ENCODE data around the gene SIRPG.
"Not testable (repeated sequence)": the region's sequence is repeated elsewhere in the genome, so short reads cannot be mapped to it uniquely, and the experiment has no call there.

The SIRPG gene

DNA sequence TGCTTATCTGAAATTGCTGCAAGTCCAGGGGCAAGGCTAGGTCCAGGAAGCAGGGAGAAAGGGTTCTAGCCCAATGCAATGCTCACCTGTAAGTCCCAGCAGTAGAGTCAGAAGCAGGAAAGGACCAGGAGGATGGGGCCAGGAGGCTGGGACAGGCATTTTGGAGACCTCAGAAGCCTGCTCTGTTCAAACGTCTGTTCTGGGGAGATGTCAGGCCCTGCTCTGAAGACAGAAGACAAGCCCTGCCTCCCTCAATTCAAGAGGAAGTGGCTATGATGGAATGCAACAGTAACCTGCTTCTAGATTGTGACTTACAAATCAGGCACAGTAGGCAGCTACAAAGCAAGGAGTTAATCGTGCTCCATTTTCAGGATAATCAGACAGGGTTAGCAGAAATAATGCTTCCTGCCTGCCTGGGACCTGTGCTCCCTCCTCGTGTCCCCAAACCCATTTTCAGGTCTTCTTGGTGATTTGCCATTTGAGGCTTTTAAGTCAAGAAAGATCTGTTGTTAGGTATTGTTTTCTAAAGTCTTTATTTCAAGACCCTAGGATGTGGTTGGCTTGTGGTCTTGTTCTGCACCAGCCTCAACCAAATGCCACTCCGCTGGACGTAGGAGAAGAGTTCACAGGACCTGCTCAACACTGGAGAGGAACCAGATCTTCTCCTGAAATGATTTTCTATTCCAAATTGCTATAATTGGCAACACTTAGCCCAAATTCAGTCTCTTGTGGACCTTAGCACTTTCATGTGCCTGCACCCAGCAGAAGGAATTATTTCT, at the start of gene SIRPG:
Gene SIRPG (minus strand): TSS at position 224 of the 779 bp plus-strand sequence. CDS start 65 bp downstream, at position 159.
- DNase-seq (ENCODE audit: low spot score), result no peak

- not testable (repeated sequence) for DNase-seq (ENCODE audit: low spot score)
Measured at GRCh38 chr20:1706887-1707286, 49.3 kb upstream of the SIRPG start.

- DNase-seq (ENCODE audit: low spot score), result no peak
Measured at GRCh38 chr20:1706079-1706478, 48.5 kb upstream of the SIRPG start.

GRCh38 chr20:1702855-1703254, 45.3 kb upstream of the SIRPG start:
- DNase-seq (ENCODE audit: low spot score), result no peak

GRCh38 chr20:1702328-1702727, 44.7 kb upstream of the SIRPG start:
- DNase-seq (ENCODE audit: low spot score), result no peak

- no peak for DNase-seq (ENCODE audit: low spot score)
Measured at GRCh38 chr20:1700990-1701389, 43.4 kb upstream of the SIRPG start.

DNA sequence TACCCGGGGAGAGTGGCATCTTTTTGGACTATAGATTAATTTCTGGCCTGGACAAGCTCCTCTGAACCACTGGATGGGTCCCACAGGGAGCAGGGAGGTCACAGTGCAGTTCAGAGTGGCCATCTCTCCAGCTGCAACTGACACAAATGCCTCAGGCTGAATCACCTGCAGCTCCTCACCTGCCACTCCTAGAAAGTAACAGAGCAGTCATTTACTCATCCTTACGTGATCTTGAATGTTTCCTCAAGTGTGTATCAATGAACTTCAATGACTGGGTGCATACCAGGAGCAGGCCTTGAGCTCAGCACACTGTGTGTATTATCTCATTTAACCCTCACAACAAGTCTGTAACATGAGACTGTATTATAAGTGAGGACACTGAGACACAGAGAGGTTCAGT, 40.0 kb upstream of the SIRPG start:
- no peak for DNase-seq (ENCODE audit: low spot score)

- DNase-seq (ENCODE audit: low spot score), result no peak
Measured at GRCh38 chr20:1696521-1697209, 39.1 kb upstream of the SIRPG start.

GRCh38 chr20:1694672-1695071, 37.1 kb upstream of the SIRPG start:
- DNase-seq (ENCODE audit: low spot score), result no peak

DNA sequence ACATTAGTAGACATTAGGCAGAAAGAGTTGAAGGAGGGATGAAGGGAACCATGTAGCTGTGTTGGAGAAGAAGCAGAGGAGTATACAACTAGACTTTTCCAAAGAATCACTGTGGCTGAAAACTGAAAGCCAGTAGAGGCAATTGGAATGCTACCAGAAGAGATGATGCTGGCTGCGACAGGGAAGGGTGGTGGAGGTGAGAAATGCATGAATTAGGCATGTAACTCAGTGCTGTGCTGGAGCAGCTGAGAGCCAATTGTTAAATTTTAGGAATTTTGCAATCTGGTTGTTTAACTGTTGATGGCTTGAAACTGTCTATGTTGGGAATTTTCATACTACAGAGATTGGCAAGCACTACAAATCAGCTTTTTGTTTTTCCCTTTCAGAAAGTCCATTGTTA, 35.8 kb upstream of the SIRPG start:
- DNase-seq (ENCODE audit: low spot score), result no peak

DNA sequence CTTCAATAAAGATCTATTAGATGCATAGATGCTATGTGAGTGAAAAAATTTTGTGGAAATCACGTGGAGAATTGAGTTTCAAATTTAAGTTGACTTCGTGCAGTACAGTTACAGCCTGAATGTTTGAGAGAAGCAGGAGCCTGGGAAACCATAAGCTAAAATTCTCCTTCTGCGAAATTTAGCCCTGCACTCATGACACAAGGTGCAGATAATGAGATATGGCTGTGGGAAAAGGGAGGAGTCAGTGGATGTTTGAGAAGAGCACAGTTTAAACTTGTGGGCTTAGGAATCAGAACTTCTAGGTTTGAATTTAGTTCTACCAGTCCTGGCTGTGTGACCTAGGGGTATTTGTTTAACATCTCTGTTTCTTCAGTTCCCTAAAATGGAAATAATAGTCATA, 32.1 kb upstream of the SIRPG start:
- DNase-seq (ENCODE audit: low spot score), result no peak

- no peak for DNase-seq (ENCODE audit: low spot score)
Measured at GRCh38 chr20:1688886-1689538, 31.4 kb upstream of the SIRPG start.

- DNase-seq (ENCODE audit: low spot score), result no peak
Measured at GRCh38 chr20:1687053-1687452, 29.5 kb upstream of the SIRPG start.

DNA sequence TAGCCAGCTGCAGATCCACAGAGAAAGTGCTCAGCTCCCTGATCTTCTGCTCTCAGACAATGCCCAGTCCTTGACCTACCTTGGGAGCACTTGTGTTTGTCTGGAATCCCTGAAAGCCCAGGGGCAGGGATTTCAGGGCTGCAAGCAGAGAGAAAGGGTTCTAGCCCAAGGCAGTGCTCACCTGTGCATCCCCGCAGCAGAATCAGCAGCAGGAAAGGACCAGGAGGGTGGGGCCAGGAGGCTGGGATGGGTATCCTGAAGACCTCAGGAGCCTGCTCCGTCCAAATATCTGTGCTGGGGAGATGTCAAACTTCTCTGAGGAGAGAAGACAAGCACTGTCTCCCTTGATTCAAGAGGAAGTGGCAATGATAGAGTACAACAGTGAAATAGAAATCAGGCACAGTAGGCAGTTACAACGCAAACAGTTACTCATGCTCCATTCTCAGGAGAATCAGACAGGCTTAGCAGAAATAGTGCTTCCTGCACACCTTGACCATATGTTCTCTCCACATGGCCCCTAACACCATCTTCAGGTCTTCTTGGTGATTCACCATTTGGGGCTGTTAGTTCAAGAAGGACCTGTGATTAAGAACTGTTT, 28.7 kb upstream of the SIRPG start:
- DNase-seq (ENCODE audit: low spot score), result no peak

DNA sequence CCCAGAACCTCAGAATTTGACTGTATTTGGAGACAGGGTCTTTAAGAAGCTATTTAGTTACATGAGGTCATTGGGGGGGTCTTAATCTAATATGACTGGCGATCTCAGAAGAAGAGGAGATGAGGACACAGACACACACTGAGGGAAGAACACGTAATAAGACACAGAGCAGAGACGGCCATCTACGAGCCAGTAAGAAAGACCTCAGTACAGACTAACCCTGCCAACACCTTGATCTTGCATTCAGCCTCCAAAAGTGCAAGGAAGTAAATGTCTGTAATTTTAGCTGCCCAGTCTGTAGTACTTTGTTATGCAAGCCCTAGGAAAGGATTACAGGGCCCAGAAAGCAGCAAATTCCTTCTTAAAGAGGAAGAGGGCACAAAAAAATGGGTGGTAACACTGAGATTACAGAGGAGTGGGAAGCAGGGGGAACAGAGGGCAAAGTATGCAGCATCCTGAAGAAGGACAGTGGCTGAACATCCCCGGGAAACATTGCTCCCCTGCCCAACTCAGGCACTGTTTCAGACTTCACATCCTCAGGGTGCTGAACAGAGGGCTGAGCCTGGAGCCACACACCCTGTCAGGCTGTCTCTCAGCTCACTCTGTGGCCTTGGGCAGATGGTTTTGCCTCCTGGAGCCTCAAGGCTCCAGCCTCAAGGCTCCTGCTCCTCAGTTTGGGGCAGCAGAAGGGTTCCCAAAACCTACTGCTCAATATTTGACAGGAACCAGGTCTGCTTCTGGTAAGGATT, 27.9 kb upstream of the SIRPG start:
- no peak for DNase-seq (ENCODE audit: low spot score)

GRCh38 chr20:1684872-1685271, 27.3 kb upstream of the SIRPG start:
- no peak for DNase-seq (ENCODE audit: low spot score)

GRCh38 chr20:1676650-1677049, 19.1 kb upstream of the SIRPG start:
- DNase-seq (ENCODE audit: low spot score), result no peak

DNA sequence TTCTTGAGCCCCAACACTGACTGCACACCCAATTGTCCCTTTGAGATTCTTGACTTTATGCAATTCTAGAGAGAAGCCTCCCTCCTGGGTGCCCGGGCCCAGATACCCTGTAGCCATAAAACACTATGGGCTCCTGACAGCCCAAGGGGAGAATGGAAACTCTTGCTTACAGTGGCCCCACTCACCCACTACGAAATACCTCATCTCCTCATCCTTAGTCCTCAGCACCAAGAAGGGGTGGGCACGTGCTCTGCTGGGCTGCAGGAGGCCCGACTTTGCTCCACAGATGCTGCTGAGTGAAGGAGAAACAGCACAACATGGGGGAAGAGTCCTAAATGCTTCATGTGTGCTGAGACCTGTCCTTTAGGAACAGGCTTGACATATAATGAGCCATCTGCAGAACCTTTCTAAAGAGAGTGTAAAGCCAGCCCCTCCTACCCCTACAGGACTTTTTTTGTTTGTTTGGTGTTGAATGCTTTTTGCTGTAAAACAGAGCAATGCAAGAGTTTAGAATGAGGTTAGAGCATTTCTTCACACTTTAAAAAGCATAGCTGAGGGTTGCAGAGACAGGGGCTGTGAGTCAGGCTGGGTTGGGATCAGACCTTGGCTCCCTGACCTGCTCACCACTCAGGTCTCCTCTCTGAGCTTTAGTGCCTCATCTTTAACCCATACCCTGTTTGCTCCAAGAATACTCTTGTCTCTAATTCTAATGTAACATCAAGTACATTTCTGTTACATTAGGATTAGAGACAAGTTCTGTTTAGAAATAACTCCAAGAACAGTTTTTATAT, 17.6 kb upstream of the SIRPG start:
- DNase-seq (ENCODE audit: low spot score), result no peak

GRCh38 chr20:1674361-1674760, 16.8 kb upstream of the SIRPG start:
- no peak for DNase-seq (ENCODE audit: low spot score)

DNA sequence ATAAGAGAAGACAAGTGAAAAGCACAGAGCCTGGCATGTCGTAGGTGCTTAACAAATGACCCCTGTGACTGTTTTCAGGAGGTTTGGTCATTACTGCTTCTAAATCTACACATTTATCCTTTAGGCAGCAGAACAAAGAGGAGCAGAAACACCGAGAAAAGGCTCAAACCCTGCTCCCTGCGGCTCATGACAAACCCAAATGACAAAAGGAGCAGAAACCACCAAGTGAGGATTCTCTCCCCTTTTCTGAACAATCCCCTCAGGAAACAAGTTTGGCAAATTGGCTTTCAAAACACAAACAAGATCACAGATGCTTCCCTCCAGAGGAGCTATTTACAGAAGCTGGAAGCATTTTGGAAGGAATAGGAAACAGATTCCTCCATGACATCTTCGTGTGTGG, 15.8 kb upstream of the SIRPG start:
- DNase-seq (ENCODE audit: low spot score), result no peak

DNA sequence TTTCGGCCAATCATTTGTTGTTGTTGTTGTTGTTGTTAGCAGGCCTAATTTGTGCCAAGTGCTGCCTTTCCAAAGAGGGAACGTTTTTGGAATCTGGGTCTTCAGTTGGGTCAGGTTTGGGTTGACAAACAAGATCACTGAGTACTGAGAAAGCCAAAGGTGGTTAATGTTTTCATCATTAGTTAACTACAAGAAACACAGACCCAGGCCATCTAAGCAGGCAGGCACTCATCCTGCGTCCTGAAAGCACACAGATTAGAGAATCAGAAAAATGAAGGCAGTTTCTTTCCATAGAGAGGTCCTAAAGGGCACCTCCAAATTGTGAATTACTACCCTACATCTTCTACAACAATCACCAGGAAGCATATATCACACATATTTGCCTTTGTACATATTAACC, 15.1 kb upstream of the SIRPG start:
- no peak for DNase-seq (ENCODE audit: low spot score)

All from GM03348 (cell line).